Measurements from ENCODE around the gene TSPAN19. TPM values are rescaled to one million over a fixed set of nuclear protein-coding genes. Genes with fewer than 3 reads are reported as not detected.

The TSPAN19 gene
- total RNA-seq, 1 experiment from 2014 or later, result not detected

- Histone ChIP-seq H3K36me3 (ENCODE audit: control insufficient read depth, insufficient read depth, low read length) (no peaks in the 10 kb centered on the region), H3K27ac (ENCODE audit: low read length) (no peak overlapping the region), H3K27me3 (ENCODE audit: control insufficient read depth, insufficient read depth, low read length) (no peaks in the 10 kb centered on the region), H3K4me1 (ENCODE audit: control insufficient read depth, insufficient read depth, low read length) (no peaks in the 10 kb centered on the region), H3K4me3 (ENCODE audit: low read depth in 2 of 2, low read length in 2 of 2) (no peak overlapping the region), H3K9me3 (ENCODE audit: control insufficient read depth, insufficient read depth, low read depth, low read length) (no peaks in the 10 kb centered on the region)
- intact Hi-C loops (cut with micrococcal nuclease; ENCODE audit: unreplicated experiment) (no loop called here), in situ Hi-C loops (cut with HindIII; ENCODE audit: low pct_unique_long_range_greater_than_20kb, low sequenced_read_pairs) (no loop called here)
- ChIA-PET CTCF (no interaction called here), POLR2A (no interaction called here)
- DNase-seq (ENCODE audit: low read depth, low spot score) (no peak), ATAC-seq (no peak)
- BruUV-seq (replicated peaks), result no TSS peak
- TF ChIP-seq CTCF (IDR thresholded peaks at IDR 0.05), result no peak
- TF ChIP-seq SIN3A (IDR thresholded peaks at IDR 0.05; ENCODE audit: borderline replicate concordance, insufficient read depth, low read depth, low read length), result no peak
- no peak for TF ChIP-seq POLR2AphosphoS5 (IDR thresholded peaks at IDR 0.05; ENCODE audit: low read depth, low read length)
- no peak for TF ChIP-seq REST (IDR thresholded peaks at IDR 0.05; ENCODE audit: insufficient read depth in 1 of 2, low read depth in 2 of 2, low read length in 1 of 2)
- no peak for TF ChIP-seq TCF7L2 (IDR thresholded peaks at IDR 0.05; ENCODE audit: low read depth, low read length)
These were observed 53.2 kb downstream of the TSPAN19 start for GRCh38 chr12:84982888-84983287.

GRCh38 chr12:84978921-84979320 is 57.2 kb downstream of the TSPAN19 start:
- CTCF ChIA-PET, result no interaction called here
- DNase-seq (ENCODE audit: low read depth, low spot score), result no peak
- Histone ChIP-seq H3K4me1 (ENCODE audit: control insufficient read depth, insufficient read depth, low read length) (no peaks in the 10 kb centered on the region), H3K27ac (ENCODE audit: low read length) (no peak overlapping the region), H3K9me3 (ENCODE audit: control insufficient read depth, insufficient read depth, low read depth, low read length) (no peaks in the 10 kb centered on the region), H3K4me3 (ENCODE audit: low read depth in 2 of 2, low read length in 2 of 2) (no peak overlapping the region), H3K27me3 (ENCODE audit: control insufficient read depth, insufficient read depth, low read length) (no peaks in the 10 kb centered on the region), H3K36me3 (ENCODE audit: control insufficient read depth, insufficient read depth, low read length) (no peaks in the 10 kb centered on the region)
- no peak for ATAC-seq
- intact Hi-C loops (cut with micrococcal nuclease; ENCODE audit: unreplicated experiment), result no loop called here
- no TSS peak for BruUV-seq (replicated peaks)
- TF ChIP-seq POLR2AphosphoS5 (IDR thresholded peaks at IDR 0.05; ENCODE audit: low read depth, low read length) (no peak), REST (IDR thresholded peaks at IDR 0.05; ENCODE audit: insufficient read depth in 1 of 2, low read depth in 2 of 2, low read length in 1 of 2) (no peak), TCF7L2 (IDR thresholded peaks at IDR 0.05; ENCODE audit: low read depth, low read length) (no peak), SIN3A (IDR thresholded peaks at IDR 0.05; ENCODE audit: borderline replicate concordance, insufficient read depth, low read depth, low read length) (no peak), CTCF (IDR thresholded peaks at IDR 0.05) (no peak)
- in situ Hi-C loops (cut with HindIII; ENCODE audit: low pct_unique_long_range_greater_than_20kb, low sequenced_read_pairs), result no loop called here
- POLR2A ChIA-PET, result no interaction called here

Data from Panc1 (cell line).